VCaP (cell line): ENCODE data around the gene ANAPC4.
"Not testable (repeated sequence)": the region's sequence is repeated elsewhere in the genome, so short reads cannot be mapped to it uniquely, and the experiment has no call there.

Experiments used
- H3K27ac ChIP-seq: fragments of 450-650 bp; 2 replicates; pipeline ENCODE4 v1.5.1; 2017
- TF ChIP-seq, protein P1 (sequence below): fragments of 450-650 bp; conservative IDR thresholded peaks from 2 replicates; pipeline ENCODE4 v1.5.1; 2017; ENCODE audit warnings: mild to moderate bottlenecking, moderate library complexity

Gene ANAPC4

GRCh38 chr4:25376754-25377571, at the start of gene ANAPC4:
Gene ANAPC4 (plus strand): TSS chr4:25377263. CDS start chr4:25377428, 165 bp downstream.
- TF ChIP-seq, protein P1, sequence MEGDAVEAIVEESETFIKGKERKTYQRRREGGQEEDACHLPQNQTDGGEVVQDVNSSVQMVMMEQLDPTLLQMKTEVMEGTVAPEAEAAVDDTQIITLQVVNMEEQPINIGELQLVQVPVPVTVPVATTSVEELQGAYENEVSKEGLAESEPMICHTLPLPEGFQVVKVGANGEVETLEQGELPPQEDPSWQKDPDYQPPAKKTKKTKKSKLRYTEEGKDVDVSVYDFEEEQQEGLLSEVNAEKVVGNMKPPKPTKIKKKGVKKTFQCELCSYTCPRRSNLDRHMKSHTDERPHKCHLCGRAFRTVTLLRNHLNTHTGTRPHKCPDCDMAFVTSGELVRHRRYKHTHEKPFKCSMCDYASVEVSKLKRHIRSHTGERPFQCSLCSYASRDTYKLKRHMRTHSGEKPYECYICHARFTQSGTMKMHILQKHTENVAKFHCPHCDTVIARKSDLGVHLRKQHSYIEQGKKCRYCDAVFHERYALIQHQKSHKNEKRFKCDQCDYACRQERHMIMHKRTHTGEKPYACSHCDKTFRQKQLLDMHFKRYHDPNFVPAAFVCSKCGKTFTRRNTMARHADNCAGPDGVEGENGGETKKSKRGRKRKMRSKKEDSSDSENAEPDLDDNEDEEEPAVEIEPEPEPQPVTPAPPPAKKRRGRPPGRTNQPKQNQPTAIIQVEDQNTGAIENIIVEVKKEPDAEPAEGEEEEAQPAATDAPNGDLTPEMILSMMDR: no peak
- peak within 1 kb of the TSS; percentile 74 for H3K27ac ChIP-seq

GRCh38 chr4:25328463-25328862, 48.6 kb upstream of the ANAPC4 start:
- not testable (repeated sequence) for H3K27ac ChIP-seq

- TF ChIP-seq, protein P1: no peak
- no peak overlapping the region for H3K27ac ChIP-seq
Measured at GRCh38 chr4:25330335-25330734, 46.7 kb upstream of the ANAPC4 start.

GRCh38 chr4:25330905-25331808, 45.9 kb upstream of the ANAPC4 start:
- H3K27ac ChIP-seq: no peak overlapping the region
- TF ChIP-seq, protein P1: no peak

DNA sequence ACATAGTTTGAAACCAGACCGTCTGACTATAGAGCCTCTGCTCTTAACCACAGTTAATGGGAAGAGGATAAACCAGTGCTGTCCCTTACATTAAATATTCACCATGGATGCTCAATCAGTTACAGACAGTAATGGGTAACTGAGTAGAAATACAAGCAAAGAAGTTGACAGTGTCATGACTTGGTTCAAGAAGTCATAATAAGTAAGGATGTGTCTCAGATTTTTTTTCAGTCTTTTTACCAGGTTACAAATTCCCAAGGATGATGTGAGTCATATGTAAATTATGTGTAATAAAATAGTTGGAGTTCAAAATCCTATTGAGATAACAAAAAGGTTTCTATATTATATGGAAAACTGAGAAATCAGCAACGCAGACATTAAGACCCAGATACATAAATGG, 33.4 kb upstream of the ANAPC4 start:
- TF ChIP-seq, protein P1: no peak

GRCh38 chr4:25345744-25346143, 31.3 kb upstream of the ANAPC4 start:
- no peak overlapping the region for H3K27ac ChIP-seq
- TF ChIP-seq, protein P1: no peak

More for the DNA sequence above, 33.4 kb upstream of the ANAPC4 start:
- H3K27ac ChIP-seq: no peak overlapping the region

GRCh38 chr4:25346913-25347312, 30.1 kb upstream of the ANAPC4 start:
- TF ChIP-seq, protein P1: no peak
- no peak overlapping the region for H3K27ac ChIP-seq
